Measurements from ENCODE around the gene TTC28.
"Not testable (repeated sequence)": the region's sequence is repeated elsewhere in the genome, so short reads cannot be mapped to it uniquely, and the experiment has no call there.

Gene TTC28

DNA sequence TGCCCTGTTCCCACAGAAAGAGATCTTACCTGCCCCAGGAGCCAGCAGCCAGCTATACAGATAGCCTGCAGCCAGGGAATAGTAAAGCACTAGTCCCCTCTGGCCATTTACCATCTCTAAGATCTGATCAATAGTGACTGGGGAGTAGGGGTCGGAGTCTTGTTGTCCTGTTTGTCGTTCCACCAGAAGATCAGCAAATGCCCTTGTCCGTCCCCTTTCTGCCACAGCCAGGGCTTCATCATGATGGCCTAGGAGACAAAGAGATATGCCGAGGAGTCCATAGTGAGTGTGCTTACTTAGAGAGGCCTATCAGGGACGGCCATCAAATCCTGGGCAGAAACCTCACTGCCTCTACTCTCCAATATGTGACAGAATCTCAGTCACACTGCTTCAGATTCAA, 583.5 kb downstream of the TTC28 start:
- DNase-seq (ENCODE audit: low spot score) = no peak

DNA sequence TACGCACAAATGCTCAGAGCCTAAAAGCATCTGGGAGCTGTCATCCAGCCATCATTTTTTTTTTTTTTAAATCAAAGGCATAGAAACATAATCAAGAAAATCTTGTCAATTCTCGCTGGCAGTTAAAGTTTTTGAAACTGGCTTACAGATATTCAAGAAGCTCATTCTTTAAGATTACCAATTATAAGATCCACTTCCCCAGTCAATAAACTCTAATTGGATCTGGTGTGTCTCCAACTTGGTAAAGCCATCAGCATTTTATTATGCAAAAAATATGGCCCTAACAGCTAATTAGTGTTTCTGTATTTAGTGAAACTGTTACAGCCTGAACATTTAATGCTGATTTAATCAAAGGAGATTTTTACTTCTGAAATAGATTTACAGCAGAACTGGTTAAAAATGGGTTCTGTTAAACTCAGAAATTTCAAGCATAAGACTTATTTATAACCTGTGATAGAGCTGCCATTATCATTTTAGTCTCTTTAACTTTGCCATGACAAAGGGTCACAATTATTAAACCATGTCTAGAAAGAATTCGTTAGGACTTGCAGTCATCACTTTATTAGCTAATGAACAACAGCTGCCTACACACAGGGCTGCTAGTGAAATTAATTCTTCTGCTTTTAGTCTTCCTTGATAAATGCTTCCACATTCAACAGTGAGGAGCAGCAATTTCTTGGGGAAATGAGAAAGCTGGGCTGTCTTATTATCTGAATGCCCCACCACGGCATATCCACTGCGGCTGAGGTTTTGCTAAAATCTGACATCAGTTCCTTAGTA, 584.1 kb downstream of the TTC28 start:
- DNase-seq (ENCODE audit: low spot score) = no peak

DNA sequence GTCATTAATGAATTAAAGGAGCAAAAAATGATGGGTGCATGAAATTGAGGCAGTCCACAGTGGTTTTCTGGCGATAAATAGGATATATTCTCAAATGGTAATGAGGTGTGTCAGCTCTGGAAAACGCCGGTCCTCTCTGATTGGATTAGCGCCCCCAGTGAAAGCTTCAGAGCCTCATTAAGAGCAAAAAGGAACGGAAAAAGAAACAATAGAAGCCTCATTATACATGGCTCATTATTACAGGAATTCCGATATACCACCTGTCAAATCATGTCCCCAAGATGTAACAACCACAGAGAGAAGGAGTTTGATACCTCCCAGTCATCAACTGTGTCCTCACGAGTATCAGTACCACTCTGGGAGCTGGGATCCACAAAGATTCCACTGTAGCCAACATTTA, 584.9 kb downstream of the TTC28 start:
- no peak for DNase-seq (ENCODE audit: low spot score)

DNA sequence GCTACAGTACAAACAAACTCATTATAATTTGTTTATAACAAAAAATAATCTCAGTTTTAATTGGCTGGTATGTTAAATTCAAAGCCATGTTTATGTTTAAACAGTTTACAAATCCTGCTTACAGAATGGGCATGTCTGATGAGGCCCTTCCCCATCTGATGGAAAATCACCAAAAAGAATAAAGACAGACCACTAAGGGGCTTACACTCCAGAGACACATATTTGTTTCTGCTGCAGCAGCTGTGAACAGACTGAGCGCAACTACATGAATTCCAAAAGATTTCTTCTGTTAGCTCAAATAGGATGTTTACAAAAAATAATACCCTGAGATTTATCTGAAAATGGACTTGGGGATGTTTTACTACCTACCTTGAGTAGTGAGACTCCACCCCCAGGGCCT, 585.9 kb downstream of the TTC28 start:
- DNase-seq (ENCODE audit: low spot score) = no peak

DNA sequence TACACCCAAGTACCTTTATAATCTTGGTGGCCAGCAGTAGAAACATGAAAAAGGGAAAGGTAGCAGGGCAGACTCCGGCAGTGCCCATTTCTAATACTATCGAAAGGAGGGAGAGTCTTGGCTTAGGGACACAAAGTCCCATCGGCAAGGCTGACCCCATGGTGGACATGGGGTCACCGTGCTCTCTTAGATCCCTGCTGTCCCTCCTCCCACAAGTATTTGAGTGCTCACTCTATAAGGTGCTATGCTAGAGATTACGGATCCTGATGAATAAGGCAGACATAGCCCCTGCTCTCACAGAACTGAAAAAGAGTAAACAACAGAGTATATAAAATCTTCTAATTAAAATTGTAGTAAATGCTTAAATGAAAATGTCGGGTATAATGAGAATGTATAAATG, 588.2 kb downstream of the TTC28 start:
- DNase-seq (ENCODE audit: low spot score) = no peak

DNA sequence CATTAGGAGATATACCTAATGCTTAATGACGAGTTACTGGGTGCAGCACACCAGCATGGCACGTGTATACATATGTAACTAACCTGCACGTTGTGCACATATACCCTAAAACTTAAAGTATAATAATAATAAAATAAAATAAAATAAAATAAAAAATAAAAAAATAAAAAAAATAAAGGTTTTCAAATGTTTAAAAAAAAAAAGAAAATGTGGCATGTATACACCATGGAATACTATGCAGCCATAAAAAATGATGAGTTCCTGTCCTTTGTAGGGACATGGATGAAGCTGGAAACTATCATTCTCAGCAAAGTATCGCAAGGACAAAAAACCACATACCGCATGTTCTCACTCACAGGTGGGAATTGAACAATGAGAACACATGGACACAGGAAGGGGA, 590.1 kb downstream of the TTC28 start:
- not testable (repeated sequence) for DNase-seq (ENCODE audit: low spot score)

DNA sequence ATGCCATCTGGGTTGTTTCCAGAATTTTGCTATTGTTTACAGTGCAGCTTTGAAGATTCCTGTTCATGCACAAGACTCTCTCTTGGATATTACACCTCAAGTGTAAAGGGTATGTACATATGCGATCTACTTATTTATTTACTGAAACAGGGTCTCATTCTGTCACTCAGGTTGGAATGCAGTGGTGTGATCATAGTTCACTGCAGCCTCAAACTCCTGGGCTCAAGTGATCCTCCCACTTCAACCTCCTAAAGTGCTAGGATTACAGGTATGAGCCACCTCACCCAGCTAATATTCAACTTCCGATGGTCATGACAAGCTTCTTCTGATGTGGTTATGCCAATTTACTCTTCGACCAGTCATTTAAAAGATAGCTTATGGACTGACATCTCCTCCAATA, 602.5 kb downstream of the TTC28 start:
- DNase-seq (ENCODE audit: low spot score) = no peak

DNA sequence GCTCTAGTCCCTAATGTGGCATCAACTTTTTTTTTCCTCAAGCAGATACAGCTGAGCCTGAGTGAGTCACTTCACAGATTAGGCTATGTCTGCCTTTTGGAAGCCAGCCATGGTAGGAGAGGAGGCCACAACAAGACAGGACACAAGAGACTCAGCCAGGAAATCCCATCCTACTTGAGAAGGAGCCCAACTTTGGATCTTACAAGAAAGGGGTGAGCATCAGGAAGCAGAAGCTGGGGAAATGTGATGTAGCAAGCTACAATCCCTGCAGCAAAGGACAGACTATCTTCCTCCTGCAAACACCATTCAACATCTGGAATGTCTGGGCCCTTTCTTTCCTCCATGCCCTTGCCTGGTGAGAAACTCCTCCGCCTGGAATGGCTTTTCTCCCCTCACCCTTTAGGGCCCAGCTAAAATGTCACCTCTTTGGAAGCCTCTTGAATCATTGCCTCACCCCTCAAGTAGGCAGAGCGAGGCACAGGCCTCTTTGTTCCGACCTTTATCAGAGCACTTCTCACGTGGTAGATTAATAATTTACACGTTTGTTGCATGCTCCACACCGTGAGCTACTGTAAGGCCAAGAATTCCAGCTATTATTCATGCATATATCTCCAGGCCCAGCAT, 604.2 kb downstream of the TTC28 start:
- no peak for DNase-seq (ENCODE audit: low spot score)

DNA sequence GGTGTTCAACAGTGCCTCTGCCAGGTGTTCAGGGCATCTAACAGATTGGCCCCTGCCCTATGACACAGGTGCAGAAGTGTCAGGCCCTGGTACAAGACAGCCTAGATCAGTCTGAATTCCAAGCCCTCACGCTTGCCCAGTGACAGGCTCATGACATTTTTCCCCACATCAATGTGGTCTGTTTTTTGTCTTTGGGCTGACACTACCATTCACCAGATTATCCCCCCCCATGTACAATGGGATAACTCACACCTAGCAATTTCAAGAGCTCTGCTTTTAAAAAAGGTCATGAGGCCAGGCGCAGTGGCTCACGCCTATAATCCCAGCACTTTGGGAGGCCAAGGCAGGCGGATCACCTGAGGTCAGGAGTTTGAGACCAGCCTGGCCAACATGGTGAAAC, 605.1 kb downstream of the TTC28 start:
- no peak for DNase-seq (ENCODE audit: low spot score)

DNA sequence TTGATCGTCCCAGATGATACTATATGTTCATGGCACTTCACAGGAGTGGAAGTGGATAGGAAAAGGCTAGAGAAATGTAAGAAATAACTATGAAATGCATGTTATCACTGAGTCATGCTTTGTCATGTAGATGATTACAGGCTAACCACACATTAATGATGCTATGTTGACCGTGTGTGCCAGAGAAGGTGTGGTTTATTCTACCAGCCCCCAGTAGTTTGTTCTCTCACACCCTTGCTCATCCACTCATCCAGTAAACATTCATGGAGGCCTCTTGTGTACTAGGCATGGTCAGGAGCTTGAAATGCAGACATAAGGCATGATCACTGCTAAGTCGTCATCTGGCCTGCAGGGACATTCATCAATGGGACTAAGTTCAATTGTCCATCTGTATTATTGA, 607.6 kb downstream of the TTC28 start:
- no peak for DNase-seq (ENCODE audit: low spot score)

DNA sequence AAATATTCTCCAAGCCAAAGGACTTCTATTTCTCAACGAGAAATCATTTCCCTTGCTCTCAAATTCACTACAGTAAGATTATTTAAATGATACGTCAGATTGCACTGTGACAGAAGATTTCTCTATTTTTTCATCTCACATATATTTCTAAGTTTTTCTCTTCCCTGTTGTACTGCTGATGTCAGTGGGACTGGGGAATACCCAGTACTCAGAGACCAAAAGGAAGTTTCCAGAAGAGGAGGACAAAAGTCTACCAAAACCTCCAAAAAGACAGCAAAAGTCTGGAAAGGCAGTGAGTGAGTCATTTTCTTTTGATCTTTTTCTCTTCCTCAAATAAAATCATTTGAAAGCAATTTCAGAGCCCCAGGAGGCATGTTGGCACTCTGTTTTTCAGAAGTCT, 610.8 kb downstream of the TTC28 start:
- DNase-seq (ENCODE audit: low spot score) = no peak

DNA sequence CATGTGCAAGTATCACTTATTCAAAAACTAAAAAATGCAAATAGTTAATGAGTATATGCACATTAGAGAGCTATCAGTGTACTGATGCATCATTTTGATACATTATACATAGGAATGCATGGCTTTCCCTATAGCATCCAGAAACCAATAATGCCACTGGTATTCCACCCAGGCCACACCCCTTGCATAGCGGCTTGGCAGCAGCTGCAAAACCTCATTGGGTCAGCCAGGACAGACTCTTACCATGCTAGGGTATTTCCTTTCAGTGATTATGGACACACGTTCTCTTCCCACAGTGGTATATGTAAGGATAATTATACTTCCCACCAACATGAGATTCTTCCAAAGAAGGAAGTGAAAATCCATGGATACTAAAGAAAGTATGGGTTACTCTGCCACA, 614.7 kb downstream of the TTC28 start:
- no peak for DNase-seq (ENCODE audit: low spot score)

DNA sequence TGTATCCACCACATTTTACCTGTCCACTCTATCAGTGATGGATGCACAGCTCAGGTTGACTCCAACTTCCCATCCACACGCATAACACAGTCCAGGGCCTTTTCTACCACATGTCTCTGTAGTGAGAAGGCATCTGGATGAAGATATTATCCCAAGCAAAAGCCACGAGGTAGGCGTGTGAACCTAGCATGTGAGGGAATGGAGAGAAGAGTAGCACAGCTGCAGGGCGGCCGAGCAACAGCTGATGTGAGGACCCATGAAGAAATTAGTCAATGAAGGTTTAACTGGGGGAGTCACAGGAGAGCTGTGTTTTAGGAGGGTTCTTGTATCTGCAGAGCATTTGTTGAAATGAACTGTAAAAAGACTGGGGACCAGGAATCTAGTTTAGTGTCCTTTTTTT, 616.0 kb downstream of the TTC28 start:
- no peak for DNase-seq (ENCODE audit: low spot score)

DNA sequence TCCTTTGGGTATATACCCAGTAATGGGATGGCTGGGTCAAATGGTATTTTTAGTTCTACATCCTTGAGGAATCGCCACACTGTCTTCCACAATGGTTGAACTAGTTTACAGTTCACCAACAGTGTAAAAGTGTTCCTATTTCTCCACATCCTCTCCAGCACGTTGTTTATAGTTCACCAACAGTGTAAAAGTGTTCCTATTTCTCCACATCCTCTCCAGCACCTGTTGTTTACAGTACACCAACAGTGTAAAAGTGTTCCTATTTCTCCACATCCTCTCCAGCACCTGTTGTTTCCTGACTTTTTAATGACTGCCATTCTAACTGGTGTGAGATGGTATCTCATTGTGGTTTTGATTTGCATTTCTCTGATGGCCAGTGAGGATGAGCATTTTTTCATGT, 619.0 kb downstream of the TTC28 start:
- not testable (repeated sequence) for DNase-seq (ENCODE audit: low spot score)

DNA sequence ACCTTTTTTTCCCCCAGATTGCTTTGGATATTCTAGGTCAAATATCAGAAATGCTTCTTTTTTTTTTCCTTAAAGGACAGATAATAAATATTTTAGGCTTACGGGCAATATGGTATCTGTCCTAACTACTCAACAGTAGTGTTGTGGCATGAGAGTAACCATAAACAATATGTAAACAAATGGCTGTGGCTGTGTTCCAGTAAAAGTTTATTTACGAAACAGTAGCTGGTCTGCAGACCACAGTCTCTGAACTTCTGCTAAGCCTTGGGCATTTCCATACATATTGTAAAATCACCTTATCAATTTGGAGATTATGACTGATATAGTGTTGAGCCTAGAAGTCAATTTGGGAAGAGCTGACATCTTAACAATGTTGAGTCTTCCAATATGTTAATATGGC, 621.6 kb downstream of the TTC28 start:
- DNase-seq (ENCODE audit: low spot score) = no peak

DNA sequence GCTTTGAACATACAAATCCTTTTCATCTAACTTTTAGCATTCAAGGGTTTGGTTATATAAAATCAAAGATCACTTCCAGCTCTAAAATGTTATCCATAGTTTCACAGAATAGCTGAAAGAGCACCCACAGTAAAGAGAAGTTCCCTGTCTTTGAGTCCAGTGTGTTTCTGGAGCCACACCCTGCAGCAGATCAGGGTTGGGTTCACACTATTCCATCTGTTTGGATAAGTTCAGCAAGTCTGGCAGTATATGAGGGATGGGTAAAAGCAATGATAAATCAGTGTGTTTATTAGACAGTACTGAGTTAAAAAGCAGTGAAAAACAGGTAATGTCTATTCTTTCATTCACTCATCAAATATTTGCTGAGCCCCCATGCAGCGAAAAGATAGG, 624.8 kb downstream of the TTC28 start:
- no peak for DNase-seq (ENCODE audit: low spot score)

DNA sequence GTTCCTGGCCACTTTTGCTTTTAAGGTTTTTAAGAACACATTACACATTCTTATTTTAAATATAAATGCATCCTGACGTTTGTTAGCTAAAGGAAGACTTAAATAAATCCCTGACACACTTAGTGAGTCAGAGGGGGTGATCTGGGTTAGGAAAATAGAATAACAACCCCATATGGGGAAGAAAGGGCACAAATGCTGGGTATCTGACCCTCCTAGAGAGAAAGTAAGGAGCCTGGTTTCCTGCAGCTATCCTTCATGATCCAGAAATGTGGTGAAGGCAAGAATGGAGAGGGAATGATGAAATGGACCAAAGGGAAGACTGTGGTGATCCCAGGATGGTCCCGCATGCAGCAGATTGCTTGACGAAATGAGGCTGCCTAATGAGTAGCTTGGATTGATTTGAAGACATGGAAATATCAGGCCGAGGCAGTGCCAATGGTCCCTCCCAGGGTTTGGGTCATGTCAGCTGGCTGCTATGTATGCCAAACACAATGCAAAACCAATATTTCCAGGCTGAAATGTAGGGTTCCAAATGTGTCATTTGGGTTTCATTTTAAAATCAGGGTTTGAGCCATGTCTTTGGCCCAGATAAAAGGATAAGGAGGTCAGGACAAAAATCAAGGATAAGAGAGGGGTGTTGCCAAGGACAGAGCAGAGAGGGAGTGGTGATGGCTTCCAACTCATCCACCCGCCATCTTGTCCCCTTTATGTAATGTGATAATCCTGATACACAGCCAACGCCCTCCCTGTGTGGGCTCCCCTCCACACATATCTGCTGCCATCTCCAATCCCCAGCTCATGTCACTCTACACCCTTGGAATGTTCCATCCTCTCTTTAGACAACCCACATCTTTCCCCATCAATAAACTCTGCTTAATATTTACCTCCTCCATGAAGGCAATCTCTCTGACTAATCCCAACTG, 625.5 kb downstream of the TTC28 start:
- no peak for DNase-seq (ENCODE audit: low spot score)

DNA sequence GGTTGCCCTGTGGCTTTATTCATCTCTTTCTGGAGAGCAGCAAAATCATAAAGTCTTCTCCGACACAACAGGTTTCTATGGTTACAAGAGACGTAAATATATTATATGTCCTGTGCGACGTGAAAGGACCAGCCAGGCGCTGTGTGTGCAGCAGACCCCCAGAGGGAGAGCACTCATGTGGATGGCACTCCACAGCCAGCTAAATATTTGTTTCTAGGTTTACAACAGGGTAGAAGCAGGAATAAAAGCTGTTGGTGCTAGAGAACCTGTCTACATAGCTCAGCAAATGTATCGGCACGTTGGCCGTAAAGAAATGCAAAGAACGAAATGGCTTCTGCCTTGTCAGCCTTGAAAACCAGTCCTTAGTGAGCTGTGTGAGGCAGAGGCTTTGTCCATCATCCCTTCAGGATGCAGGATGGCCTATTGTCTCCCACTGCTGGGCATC, 626.8 kb downstream of the TTC28 start:
- DNase-seq (ENCODE audit: low spot score) = no peak

DNA sequence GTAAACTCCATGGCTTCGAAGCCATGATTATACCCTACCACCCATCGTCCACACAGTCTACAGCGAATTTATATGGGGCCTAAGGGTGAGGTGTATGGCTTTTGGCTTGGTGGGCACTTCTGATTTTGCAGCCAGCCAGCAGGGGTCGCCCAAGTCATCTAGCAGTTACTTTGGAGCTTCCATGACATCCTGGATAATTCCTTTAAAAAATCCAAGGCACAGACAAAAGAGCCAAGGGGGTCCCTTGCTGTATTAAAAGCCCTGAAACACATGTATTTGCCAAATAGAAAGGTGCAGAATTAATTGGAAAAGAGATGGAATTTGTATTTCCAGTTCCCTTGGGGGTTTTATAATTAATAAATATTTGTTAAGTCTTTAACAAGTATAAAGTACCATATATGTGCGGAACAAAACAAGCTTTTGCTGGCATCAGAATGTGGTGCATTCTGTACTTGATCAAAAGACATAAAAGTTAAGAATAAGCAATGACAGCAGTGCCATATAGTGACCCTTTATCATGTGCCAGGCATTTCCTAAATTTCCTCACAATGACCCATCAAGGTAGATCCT, 627.8 kb downstream of the TTC28 start:
- DNase-seq (ENCODE audit: low spot score) = peak; percentile 70

DNA sequence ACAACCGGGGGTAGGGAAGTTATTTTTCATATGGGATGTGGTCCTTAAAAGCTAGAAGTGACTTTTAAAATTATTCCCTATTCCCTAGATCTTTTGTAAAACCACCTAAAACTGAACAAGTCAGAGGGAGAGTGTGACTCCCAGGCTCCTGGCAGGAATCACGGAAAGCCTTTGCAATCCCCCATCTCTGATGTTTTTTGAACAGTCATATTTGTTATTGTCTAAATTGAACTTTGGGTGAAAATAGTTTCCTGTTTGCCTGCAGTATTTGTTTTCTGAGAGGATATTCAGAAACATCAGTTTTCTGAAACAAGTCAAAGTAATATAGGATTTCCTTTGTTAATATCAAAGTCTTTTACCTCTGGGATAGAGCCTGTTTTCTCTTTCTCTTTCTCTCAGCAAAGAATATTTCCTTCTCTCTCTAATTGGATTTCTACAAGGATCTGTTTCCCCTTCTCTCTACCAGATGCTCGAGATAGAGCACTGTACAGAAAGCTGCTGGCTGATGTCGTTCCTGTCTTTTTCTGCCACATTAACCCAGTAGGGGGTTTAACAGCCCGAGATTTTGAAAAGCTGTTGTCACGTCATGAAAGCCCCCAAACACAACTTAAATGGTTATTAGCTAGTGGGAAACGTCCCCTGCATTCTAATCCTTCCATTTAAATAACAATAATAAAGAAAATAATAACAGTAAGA, 628.4 kb downstream of the TTC28 start:
- no peak for DNase-seq (ENCODE audit: low spot score)

DNA sequence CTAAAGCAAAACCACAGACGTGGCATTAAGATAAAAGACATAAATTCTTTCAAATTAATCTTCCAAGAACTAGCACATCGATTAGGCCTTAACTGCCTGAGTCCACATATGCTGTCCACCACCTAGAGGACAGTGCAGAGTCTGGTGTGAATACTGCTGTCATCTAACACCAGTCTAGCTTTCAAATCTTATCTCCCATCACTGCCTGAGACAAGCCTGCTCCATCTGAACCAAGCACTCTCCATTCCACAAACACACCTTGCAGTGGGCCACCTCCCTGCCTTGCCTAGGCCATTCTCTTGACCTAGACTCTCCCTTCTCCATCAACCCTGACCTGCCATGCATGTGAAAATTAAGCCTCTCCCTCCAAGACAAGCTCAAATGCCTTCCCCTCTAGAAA, 631.1 kb downstream of the TTC28 start:
- no peak for DNase-seq (ENCODE audit: low spot score)

DNA sequence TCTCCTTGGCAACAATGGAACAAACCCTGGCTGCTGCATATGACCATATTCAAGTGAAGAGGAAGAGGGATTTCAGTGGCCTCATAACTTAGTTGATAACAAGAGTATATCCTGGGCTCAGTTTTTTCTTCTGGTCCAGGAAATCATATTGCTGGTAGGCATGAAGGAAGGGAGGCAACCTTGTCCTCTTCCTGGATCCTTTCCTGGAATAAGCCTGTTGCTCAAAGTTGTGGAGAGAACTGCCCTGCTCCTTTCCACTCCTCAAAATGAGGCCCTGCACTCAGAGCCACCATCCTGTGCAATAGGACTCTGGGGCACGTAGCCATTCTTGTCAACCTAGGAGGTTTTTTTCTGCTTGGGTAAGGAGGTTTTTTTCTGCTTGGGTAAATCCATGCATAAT, 631.9 kb downstream of the TTC28 start:
- DNase-seq (ENCODE audit: low spot score) = no peak
